CD4-positive, alpha-beta T cell (primary cell): ENCODE measurements around the gene PIGU. TPM values are rescaled to one million over a fixed set of nuclear protein-coding genes. Genes with fewer than 3 reads are reported as not detected.
A peak's percentile ranks its signal among the peaks of the same experiment; 100 is the strongest.

Experiments
- ATAC-seq: fragments of 200-7000 bp; cut with Tn5 transposase; one replicate; pipeline ENCODE4 v1.10.0; 2022; ENCODE audit warnings: mild to moderate bottlenecking; ENCODE audit not compliant: poor library complexity
- CTCF ChIA-PET: fragments of 350-600 bp; sonication (Branson Sonifier 250); formaldehyde crosslinking; loops from one replicate; lab custom pipeline; 2021; ENCODE audit warnings: antibody characterized with exemption, inconsistent platforms; lab: Charles Lee
- POLR2A ChIA-PET: fragments of 350-600 bp; sonication (Branson Sonifier 250); formaldehyde crosslinking; loops from one replicate; lab custom pipeline; 2021; ENCODE audit warnings: antibody characterized with exemption, inconsistent platforms; lab: Charles Lee
- DNase-seq, 14 experiments: peaks; one replicate each; pipeline ENCODE4 v3.0.0-alpha.2; 2013 to 2020; ENCODE audit warnings: mixed read lengths in 2 of 14
- H3K27ac ChIP-seq, 2 donors: one replicate each; pipeline versions ENCODE4 v1.5.1 to v1.7.0; 2013; ENCODE audit warnings: low read length in 2 of 2, low read depth in 1 of 2, mild to moderate bottlenecking in 1 of 2
- H3K27me3 ChIP-seq, 2 experiments: 1 replicate in 1 of 2; 2 replicates in 1 of 2; pipeline versions ENCODE4 v1.6.1 to v1.7.0; 2013; ENCODE audit warnings: low read length in 2 of 2, control low read depth in 1 of 2, mild to moderate bottlenecking in 1 of 2, moderate library complexity in 1 of 2; ENCODE audit not compliant: insufficient read depth in 2 of 2, control insufficient read depth in 1 of 2
- H3K36me3 ChIP-seq: one replicate; pipeline ENCODE4 v1.6.1; 2013; ENCODE audit warnings: low read length, control low read depth; ENCODE audit not compliant: insufficient read depth
- H3K4me1 ChIP-seq: one replicate; pipeline ENCODE4 v1.6.1; 2013; ENCODE audit warnings: low read length, control low read depth; ENCODE audit not compliant: insufficient read depth
- H3K4me3 ChIP-seq: one replicate; pipeline ENCODE4 v1.5.1; 2013; ENCODE audit warnings: mild to moderate bottlenecking, low read length, moderate library complexity
- H3K9me3 ChIP-seq, 2 experiments: 1 replicate in 1 of 2; 2 replicates in 1 of 2; pipeline versions ENCODE4 v1.6.1 to v1.7.0; 2013; ENCODE audit warnings: low read length in 2 of 2, mild to moderate bottlenecking in 2 of 2, control low read depth in 1 of 2, moderate library complexity in 1 of 2; ENCODE audit not compliant: control insufficient read depth in 1 of 2, insufficient read depth in 1 of 2
- H3K27ac Mint-ChIP-seq: one replicate; pipeline ENCODE4 v1.8.0; 2020; ENCODE audit warnings: mixed read lengths
- H3K27me3 Mint-ChIP-seq: one replicate; pipeline ENCODE4 v1.8.0; 2021; ENCODE audit warnings: mixed read lengths
- H3K36me3 Mint-ChIP-seq: one replicate; pipeline ENCODE4 v1.8.0; 2021; ENCODE audit warnings: low read depth, mixed read lengths
- H3K4me1 Mint-ChIP-seq: one replicate; pipeline ENCODE4 v1.8.0; 2021; ENCODE audit warnings: low read depth, mixed read lengths
- H3K4me3 Mint-ChIP-seq: one replicate; pipeline ENCODE4 v1.8.0; 2020; ENCODE audit warnings: mild to moderate bottlenecking, mixed read lengths
- H3K9me3 Mint-ChIP-seq: one replicate; pipeline ENCODE4 v1.8.0; 2020; ENCODE audit warnings: mixed read lengths
- intact Hi-C, 2 experiments: fragments of 100-400 bp; cut with DNase I in 1 of 2; cut with micrococcal nuclease in 1 of 2; formaldehyde crosslinking; loops; one replicate each; pipeline versions ENCODE4 v1.15.1 to v1.9.0; 2023 to 2025; cut with DNase I, micrococcal nuclease
- total RNA-seq, 174 experiments: library from RNA in 2 of 174; stranded (reverse) in 2 of 174; gene quantifications; one replicate each; pipeline ENCODE4 v1.2.3 and lab custom pipeline; 2021 to 2026
- TF ChIP-seq, protein P1 (sequence below): fragments of 200-600 bp; IDR thresholded peaks from one replicate; pipeline ENCODE4 v1.8.0; 2022; ENCODE audit warnings: antibody characterized with exemption, mild to moderate bottlenecking

PIGU gene
- total RNA-seq, 2 experiments from 2014 or later: 4.6 to 5.5 TPM

DNA sequence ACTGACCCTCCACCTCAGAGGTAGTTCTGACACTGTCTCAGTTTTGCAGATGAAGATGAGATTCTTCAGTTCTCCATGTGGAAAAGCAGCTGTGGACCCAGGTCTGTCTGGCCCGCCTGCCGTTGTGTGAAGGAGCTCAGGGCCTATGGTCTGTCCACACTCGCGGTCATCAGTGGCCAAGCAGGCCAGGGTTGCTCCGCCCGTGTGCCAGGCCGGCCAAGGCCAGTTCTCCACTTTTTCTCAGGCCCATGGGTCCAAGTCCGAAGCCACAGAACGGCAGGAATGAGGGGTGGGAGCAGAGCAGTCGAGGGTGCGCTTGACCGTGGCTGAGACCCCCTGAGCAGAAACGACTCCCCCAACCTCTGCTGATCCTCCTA, 127.0 kb downstream of the PIGU start:
- Histone ChIP-seq H3K36me3 (no peaks in the 10 kb centered on the region), H3K4me3 (no peak overlapping the region), H3K27me3 (no peaks in the 10 kb centered on the region), H3K4me1 (no peaks in the 10 kb centered on the region), H3K27ac (no peak overlapping the region), H3K9me3 (no peaks in the 10 kb centered on the region)
- DNase-seq (no peak), ATAC-seq (no peak)
- intact Hi-C loops: no loop called here
- Mint-ChIP-seq H3K9me3 (no peaks in the 10 kb centered on the region), H3K27me3 (no peaks in the 10 kb centered on the region), H3K36me3 (no peaks in the 10 kb centered on the region), H3K4me1 (no peaks in the 10 kb centered on the region), H3K27ac (no peak overlapping the region), H3K4me3 (no peak overlapping the region)
- CTCF ChIA-PET: no interaction called here
- TF ChIP-seq, protein P1, sequence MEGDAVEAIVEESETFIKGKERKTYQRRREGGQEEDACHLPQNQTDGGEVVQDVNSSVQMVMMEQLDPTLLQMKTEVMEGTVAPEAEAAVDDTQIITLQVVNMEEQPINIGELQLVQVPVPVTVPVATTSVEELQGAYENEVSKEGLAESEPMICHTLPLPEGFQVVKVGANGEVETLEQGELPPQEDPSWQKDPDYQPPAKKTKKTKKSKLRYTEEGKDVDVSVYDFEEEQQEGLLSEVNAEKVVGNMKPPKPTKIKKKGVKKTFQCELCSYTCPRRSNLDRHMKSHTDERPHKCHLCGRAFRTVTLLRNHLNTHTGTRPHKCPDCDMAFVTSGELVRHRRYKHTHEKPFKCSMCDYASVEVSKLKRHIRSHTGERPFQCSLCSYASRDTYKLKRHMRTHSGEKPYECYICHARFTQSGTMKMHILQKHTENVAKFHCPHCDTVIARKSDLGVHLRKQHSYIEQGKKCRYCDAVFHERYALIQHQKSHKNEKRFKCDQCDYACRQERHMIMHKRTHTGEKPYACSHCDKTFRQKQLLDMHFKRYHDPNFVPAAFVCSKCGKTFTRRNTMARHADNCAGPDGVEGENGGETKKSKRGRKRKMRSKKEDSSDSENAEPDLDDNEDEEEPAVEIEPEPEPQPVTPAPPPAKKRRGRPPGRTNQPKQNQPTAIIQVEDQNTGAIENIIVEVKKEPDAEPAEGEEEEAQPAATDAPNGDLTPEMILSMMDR: no peak
- POLR2A ChIA-PET: no interaction called here

DNA sequence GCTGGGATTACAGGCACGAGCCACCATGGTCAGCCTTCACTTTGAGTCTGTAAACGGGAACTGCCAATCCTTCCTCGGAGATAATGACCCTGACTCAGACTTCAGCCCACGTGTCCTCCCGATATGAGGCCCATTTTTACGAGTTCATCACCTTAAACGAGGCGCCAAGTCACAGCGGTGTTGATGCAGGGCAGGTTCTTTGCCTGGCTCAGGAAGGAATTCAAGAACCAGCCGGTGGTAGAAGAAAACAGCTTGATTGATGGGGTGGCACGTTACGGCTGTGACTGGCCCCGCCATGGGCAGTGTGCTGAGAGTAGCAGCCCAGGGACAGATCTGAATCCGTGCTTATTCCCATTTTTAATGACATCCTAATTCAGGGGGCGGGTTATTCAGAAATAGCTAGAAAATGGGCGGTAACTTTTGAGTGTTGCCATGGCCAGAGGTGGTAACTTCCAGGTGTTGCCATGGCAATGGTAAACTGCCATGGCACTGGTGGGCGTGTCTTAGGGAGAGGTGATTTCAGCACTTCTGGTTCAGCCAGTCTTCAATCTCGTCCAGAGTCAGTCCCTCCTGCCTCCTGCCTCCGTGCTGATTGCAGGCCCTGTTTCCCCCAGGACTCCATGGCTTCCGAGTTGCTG, 127.5 kb downstream of the PIGU start:
- intact Hi-C loops: no loop called here
- peaks cover 5% of the 10 kb centered on the region for H3K4me1 Mint-ChIP-seq
- Histone ChIP-seq H3K27me3 (no peaks in the 10 kb centered on the region), H3K27ac (no peak overlapping the region), H3K4me1 (peaks cover 5% of the 10 kb centered on the region), H3K9me3 (no peaks in the 10 kb centered on the region), H3K36me3 (no peaks in the 10 kb centered on the region), H3K4me3 (no peak overlapping the region)
- H3K4me3 Mint-ChIP-seq: no peak overlapping the region
- ChIA-PET POLR2A (no interaction called here), CTCF (no interaction called here)
- peak in 2 of 14 experiments; percentile 28 to 42 for DNase-seq
- no peaks in the 10 kb centered on the region for H3K27me3 Mint-ChIP-seq
- no peaks in the 10 kb centered on the region for H3K9me3 Mint-ChIP-seq
- no peak overlapping the region for H3K27ac Mint-ChIP-seq
- ATAC-seq: no peak
- no peaks in the 10 kb centered on the region for H3K36me3 Mint-ChIP-seq
- TF ChIP-seq, protein P1: no peak

- Mint-ChIP-seq H3K36me3 (no peaks in the 10 kb centered on the region), H3K4me1 (peaks cover 17% of the 10 kb centered on the region), H3K9me3 (no peaks in the 10 kb centered on the region), H3K27me3 (no peaks in the 10 kb centered on the region), H3K4me3 (no peak overlapping the region), H3K27ac (no peak overlapping the region)
- TF ChIP-seq, protein P1: no peak
- ChIA-PET POLR2A (no interaction called here), CTCF (no interaction called here)
- intact Hi-C loops: no loop called here
- no peak for ATAC-seq
- H3K9me3 ChIP-seq: no peaks in the 10 kb centered on the region
- peaks cover 14% of the 10 kb centered on the region for H3K4me1 ChIP-seq
- no peak for DNase-seq
- H3K27me3 ChIP-seq: no peaks in the 10 kb centered on the region
- H3K4me3 ChIP-seq: no peak overlapping the region
- no peaks in the 10 kb centered on the region for H3K36me3 ChIP-seq
- no peak overlapping the region for H3K27ac ChIP-seq
These were observed 128.9 kb downstream of the PIGU start for GRCh38 chr20:34547844-34548613.
